DOHH2 (cell line): Measurements from ENCODE around the gene AP3S2.

ENCODE experiments used
- CTCF ChIP-seq: fragments of 200-600 bp; sonication (generic); IDR thresholded peaks from one replicate; pipeline ENCODE4 v1.5.1; 2014; ENCODE audit warnings: antibody characterized with exemption, mild to moderate bottlenecking, low read depth, low read length; ENCODE audit not compliant: poor library complexity, severe bottlenecking
- EZH2phosphoT487 ChIP-seq: fragments of 200-600 bp; sonication (generic); IDR thresholded peaks from 2 replicates; pipeline ENCODE4 v1.6.1; 2017; ENCODE audit warnings: borderline replicate concordance, mild to moderate bottlenecking, antibody characterized with exemption, low read length, moderate library complexity, mixed read lengths

- no peak for TF ChIP-seq CTCF
- no peak for TF ChIP-seq EZH2phosphoT487
These were observed 59.8 kb downstream of the AP3S2 start for GRCh38 chr15:89833966-89834365.
